ENCODE measurements around the gene ZBTB5.
"Not testable (repeated sequence)": the region's sequence is repeated elsewhere in the genome, so short reads cannot be mapped to it uniquely, and the experiment has no call there.

ZBTB5 gene

DNA sequence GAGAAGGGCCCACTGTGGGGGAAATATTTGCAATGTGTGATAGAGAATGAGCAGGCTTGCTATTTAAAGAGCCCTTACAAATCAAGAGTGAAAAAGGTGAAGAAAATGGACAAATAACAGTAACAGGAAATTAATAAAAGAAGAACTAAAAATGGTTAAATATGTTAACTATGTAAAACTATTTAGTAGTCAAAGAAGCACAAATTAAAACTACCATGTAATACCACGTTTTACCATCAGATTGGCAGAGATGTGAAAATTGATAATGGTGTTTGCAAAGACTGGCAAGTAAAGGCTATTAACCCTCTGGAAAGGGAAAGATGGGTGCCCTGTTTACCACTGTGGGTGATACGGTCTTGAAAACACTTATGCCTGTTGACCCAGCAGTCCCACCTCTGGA, 65.9 kb downstream of the ZBTB5 start:
- no peak overlapping the region for H3K4me3 ChIP-seq
- TF ChIP-seq, protein P1, sequence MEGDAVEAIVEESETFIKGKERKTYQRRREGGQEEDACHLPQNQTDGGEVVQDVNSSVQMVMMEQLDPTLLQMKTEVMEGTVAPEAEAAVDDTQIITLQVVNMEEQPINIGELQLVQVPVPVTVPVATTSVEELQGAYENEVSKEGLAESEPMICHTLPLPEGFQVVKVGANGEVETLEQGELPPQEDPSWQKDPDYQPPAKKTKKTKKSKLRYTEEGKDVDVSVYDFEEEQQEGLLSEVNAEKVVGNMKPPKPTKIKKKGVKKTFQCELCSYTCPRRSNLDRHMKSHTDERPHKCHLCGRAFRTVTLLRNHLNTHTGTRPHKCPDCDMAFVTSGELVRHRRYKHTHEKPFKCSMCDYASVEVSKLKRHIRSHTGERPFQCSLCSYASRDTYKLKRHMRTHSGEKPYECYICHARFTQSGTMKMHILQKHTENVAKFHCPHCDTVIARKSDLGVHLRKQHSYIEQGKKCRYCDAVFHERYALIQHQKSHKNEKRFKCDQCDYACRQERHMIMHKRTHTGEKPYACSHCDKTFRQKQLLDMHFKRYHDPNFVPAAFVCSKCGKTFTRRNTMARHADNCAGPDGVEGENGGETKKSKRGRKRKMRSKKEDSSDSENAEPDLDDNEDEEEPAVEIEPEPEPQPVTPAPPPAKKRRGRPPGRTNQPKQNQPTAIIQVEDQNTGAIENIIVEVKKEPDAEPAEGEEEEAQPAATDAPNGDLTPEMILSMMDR (IDR thresholded peaks at IDR 0.05) = no peak
- H3K27ac ChIP-seq = no peak overlapping the region
- DNase-seq (ENCODE audit: low spot score) = no peak

DNA sequence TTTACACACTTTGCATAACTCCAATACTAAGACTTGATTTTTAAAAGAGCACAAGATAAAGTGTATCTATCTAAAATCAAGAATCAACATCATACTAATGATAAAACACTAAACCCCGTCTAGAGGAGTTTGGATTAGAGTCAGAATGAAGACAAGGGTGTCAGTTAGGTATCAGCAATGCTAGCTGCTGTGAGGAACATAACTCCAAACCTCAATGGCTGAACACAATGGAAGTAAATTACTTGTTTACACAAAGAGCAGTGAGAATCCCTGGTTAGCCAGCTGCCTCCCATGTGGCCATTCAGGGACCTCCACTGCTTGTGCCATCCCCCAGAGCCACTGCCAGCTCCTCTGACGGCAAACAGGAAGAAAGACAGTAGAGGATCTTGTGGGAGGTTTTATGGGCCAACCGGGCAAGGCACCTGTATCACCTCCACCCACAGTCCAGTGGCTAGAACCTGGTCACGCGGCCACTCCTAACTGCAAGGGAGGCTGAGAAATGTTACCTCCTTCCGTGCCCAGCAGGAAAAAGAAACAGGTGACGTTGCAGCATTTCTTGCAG, 66.7 kb downstream of the ZBTB5 start:
- DNase-seq (ENCODE audit: low spot score) = no peak
- TF ChIP-seq, protein P1 (IDR thresholded peaks at IDR 0.05) = no peak

DNA sequence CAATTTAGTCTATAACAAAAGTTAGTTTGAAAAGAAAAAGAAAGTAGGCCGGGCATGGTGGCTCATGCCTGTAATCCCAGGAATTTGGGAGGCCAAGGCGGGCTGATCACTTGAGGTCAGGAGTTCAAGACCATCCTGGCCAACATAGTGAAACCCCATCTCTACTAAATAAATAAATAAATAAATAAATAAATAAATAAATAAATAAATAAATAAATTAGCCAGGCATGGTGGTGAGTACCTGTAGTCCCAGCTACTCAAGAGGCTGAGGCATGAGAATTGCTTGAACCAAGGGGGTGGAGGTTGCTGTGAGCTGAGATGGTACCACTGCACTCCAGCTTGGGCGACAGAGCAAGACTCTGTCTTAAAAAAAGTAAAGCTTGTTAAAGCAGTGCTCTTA, 67.3 kb downstream of the ZBTB5 start:
- H3K27ac ChIP-seq; DNase-seq (ENCODE audit: low spot score); H3K4me3 ChIP-seq: not testable (repeated sequence)

More for the DNA sequence above, 66.7 kb downstream of the ZBTB5 start:
- H3K27ac ChIP-seq = no peak overlapping the region
- H3K4me3 ChIP-seq = no peak overlapping the region

DNA sequence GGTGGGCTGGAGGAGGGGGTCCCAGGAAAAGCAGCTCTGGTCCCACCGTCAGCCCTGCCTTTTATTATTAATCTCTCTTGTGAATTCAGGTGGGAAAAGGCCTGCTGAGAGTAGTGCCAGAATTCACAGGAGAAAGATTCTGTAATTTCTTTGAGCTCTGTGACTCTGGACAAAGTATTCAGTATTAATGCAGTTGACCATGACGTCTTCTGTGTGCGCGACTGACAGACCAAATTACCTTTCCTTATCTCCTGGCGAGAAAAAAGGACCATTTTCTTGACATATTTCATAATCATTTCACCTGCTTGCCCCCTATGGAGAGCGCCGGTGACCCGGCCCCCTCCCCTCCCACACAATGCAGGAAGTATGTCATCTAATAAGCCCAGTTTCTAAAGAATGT, 69.6 kb downstream of the ZBTB5 start:
- TF ChIP-seq, protein P1 (IDR thresholded peaks at IDR 0.05) = no peak

DNA sequence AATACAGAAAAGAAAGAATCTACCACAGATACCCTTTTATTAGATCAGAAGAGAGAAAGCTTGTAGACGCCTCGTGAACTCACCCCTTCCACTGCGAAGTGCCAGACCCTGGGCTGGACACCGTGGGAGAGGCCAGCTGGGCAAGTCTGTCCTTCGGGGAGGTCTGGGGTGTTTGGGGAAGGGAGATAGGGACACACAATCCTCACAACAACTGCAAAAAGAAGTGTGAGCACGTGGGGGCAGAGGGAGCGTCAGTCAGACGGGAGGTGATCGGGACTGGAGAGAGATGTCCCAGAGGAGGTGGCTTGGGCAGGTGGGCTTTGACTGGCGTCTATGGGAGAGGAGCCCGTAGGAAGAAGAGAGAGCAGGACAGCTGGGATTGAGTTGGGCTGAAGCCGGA, 70.0 kb downstream of the ZBTB5 start:
- no peak for DNase-seq (ENCODE audit: low spot score)
- Histone ChIP-seq H3K4me3 (no peak overlapping the region), H3K27ac (no peak overlapping the region)
- TF ChIP-seq, protein P1 (IDR thresholded peaks at IDR 0.05) = no peak

More for the DNA sequence above, 69.6 kb downstream of the ZBTB5 start:
- no peak overlapping the region for H3K27ac ChIP-seq
- DNase-seq (ENCODE audit: low spot score) = no peak
- no peak overlapping the region for H3K4me3 ChIP-seq

DNA sequence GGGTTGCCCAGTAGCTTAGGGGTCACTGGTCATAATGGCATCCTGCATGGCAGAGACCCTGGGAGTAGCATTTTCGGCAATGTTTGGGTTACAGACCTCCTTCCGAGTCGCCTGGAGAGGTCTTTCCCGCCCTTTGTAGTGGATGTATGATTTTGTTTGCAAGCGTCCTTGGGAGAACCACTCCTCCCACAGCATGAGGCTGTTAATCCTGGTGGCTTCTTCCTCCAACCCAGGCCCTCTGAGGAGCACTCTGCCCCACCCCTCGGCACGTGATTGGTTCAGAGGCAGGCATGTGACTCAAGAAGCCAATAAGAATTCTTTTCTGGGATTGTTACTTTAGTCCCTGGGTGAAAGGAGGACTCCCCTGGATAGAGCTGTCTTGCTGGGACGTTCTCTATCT, 73.0 kb downstream of the ZBTB5 start:
- DNase-seq (ENCODE audit: low spot score) = no peak
- no peak overlapping the region for H3K27ac ChIP-seq
- TF ChIP-seq, protein P1 (IDR thresholded peaks at IDR 0.05) = no peak
- H3K4me3 ChIP-seq = no peak overlapping the region

DNA sequence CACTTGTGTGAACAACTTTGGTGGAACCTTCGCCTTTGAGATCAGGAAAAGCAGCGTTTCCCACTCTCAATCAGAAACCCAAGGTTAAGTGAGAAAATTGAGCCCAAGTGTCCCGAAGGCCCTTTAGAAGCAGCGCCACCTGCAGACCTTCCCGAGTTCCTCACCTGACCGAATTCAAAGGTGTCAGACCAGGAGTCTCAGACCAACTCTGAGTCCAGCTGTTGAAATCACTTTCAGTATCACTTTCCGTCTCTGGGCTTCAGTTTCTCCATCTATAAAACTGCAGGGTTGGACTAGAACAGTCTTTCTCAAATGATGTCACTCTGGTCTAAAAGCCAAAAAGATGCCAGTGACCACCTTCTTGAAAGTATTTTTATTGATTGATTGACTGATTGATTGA, 74.5 kb downstream of the ZBTB5 start:
- Histone ChIP-seq H3K4me3 (no peak overlapping the region), H3K27ac (no peak overlapping the region)
- DNase-seq (ENCODE audit: low spot score) = no peak
- TF ChIP-seq, protein P1 (IDR thresholded peaks at IDR 0.05) = no peak
